Ovary (tissue), 3 donors: Measurements from ENCODE around the gene SMARCA5.

Source experiments
- EP300 ChIP-seq: sonication (generic); formaldehyde crosslinking; IDR thresholded peaks from one replicate; pipeline ENCODE4 v1.6.1; 2017; ENCODE audit warnings: antibody characterized with exemption
- POLR2A ChIP-seq: fragments of 450-650 bp; IDR thresholded peaks from one replicate; pipeline ENCODE4 v1.6.1; 2017; ENCODE audit warnings: antibody characterized with exemption, mild to moderate bottlenecking, moderate library complexity
- TF ChIP-seq, protein P1 (sequence below), 3 donors: fragments of 450-650 bp in 2 of 3; fragments of 200-600 bp in 1 of 3; IDR thresholded peaks; one replicate each; pipeline versions ENCODE4 v1.5.1 to v1.8.0; 2016 to 2022; ENCODE audit warnings: antibody characterized with exemption in 3 of 3, mild to moderate bottlenecking in 1 of 3
- donor health status: DM: no; HTN: no; CAD: no.

DNA sequence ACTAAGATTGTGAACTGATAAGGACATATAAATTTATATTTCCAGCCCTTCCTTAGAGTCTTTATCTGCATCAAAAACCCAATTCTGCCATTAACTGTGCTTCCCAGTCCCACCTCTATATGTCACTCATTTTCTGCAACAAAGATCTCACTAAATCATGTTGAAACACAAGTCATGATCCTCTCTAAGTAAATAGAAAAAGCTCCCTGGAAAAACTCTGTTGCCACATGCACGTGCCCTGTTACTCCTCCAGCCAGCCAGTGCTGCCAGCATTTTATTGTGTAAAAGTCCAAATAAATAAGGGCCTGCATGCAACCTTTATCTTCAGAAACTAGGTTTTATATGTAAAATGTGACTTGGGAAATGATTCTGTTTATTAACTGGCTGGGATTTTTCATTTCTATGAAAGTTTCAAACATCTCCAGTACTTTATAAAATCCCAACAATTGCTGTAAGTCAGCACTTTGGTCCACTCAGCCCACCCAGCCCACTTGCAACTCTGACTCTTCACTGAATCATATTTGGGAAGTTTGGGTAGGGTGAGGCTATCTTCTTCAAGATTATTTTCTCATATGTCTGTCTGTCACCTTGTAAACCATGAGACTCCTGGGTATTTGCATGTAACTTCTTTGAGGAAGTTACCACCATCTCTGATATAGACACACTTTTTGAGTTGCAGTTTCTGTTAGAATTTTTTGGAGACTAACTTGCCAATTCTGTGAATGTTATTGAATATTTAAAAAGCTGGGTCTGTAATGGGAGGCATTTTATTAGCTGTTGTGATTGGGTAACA, 40.0 kb upstream of the SMARCA5 start:
- TF ChIP-seq, protein P1, sequence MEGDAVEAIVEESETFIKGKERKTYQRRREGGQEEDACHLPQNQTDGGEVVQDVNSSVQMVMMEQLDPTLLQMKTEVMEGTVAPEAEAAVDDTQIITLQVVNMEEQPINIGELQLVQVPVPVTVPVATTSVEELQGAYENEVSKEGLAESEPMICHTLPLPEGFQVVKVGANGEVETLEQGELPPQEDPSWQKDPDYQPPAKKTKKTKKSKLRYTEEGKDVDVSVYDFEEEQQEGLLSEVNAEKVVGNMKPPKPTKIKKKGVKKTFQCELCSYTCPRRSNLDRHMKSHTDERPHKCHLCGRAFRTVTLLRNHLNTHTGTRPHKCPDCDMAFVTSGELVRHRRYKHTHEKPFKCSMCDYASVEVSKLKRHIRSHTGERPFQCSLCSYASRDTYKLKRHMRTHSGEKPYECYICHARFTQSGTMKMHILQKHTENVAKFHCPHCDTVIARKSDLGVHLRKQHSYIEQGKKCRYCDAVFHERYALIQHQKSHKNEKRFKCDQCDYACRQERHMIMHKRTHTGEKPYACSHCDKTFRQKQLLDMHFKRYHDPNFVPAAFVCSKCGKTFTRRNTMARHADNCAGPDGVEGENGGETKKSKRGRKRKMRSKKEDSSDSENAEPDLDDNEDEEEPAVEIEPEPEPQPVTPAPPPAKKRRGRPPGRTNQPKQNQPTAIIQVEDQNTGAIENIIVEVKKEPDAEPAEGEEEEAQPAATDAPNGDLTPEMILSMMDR (IDR thresholded peaks at IDR 0.05): no peak
- TF ChIP-seq POLR2A (no peak), EP300 (no peak)
